ENCODE data around the gene CACNG5. TPM values are rescaled to one million over a fixed set of nuclear protein-coding genes. Genes with fewer than 3 reads are reported as not detected.
"Not testable (repeated sequence)": the region's sequence is repeated elsewhere in the genome, so short reads cannot be mapped to it uniquely, and the experiment has no call there.

Gene CACNG5
- total RNA-seq, 1 donor from 2014 or later = 0.52 TPM

DNA sequence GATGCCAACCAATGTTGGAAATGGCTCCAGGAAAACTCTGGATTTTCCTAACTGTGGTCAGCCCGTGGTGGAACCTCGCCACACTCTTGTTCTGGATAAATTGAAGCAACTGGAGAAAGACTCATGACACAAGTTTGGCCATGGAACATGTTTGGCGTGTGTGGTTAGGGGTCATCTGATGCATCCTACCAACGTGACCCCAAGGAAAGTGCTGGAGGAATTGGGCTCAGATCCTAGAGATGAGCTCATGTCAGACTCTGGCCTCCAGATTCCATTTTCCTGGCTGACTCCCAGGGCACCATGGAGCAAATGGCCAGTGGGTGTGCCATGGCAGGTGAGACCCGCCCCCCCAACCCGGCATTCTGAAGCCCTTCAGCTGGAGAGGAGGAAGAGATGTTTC is 58.5 kb downstream of the CACNG5 start:
- Histone ChIP-seq H3K9me3 (ENCODE audit: control insufficient read depth in 3 of 3, low read length in 3 of 3) (no peaks in the 10 kb centered on the region), H3K27ac (ENCODE audit: low read depth, low read length) (no peak overlapping the region), H3K4me1 (ENCODE audit: control insufficient read depth in 3 of 3, insufficient read depth in 3 of 3, low read length in 3 of 3) (peaks cover 0 to 10% (median 7%) of the 10 kb centered on the region in 3 donors), H3K4me3 (ENCODE audit: low read length in 3 of 3) (no peak overlapping the region), H3K9ac (ENCODE audit: low read depth in 1 of 3, low read length in 3 of 3) (no peak overlapping the region), H3K27me3 (ENCODE audit: control insufficient read depth in 3 of 3, insufficient read depth in 3 of 3, low read length in 3 of 3) (peaks cover 0 to 5% (median 0%) of the 10 kb centered on the region in 3 donors), H3K36me3 (ENCODE audit: control insufficient read depth in 3 of 3, insufficient read depth in 3 of 3, low read length in 3 of 3) (no peaks in the 10 kb centered on the region)

DNA sequence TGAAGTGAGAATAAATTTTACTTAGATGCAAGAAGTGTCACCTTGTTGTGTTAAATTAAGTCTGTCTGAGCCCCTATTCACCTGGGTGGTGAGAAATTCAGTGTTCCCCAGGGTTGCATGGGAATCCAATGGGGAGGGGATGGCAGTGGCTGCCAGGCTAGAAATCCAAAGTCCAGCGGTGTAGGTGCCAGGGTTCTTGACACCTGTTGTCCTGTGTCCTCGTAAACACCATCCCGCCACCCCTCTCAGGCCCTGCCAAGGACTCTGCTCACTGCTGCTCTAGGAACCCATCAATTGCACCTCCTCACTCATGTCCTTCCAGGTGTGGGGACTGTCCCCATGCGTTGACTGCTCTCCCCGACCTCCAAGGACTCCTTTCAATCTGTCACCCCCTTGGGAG is 58.9 kb downstream of the CACNG5 start:
- H3K9ac ChIP-seq (ENCODE audit: low read depth in 1 of 3, low read length in 3 of 3) = no peak overlapping the region
- no peak overlapping the region for H3K27ac ChIP-seq (ENCODE audit: low read depth, low read length)
- H3K36me3 ChIP-seq (ENCODE audit: control insufficient read depth in 3 of 3, insufficient read depth in 3 of 3, low read length in 3 of 3) = no peaks in the 10 kb centered on the region
- no peaks in the 10 kb centered on the region for H3K9me3 ChIP-seq (ENCODE audit: control insufficient read depth in 3 of 3, low read length in 3 of 3)
- peaks cover 0 to 6% (median 0%) of the 10 kb centered on the region in 3 donors for H3K27me3 ChIP-seq (ENCODE audit: control insufficient read depth in 3 of 3, insufficient read depth in 3 of 3, low read length in 3 of 3)
- peaks cover 0 to 10% (median 7%) of the 10 kb centered on the region in 3 donors for H3K4me1 ChIP-seq (ENCODE audit: control insufficient read depth in 3 of 3, insufficient read depth in 3 of 3, low read length in 3 of 3)
- no peak overlapping the region for H3K4me3 ChIP-seq (ENCODE audit: low read length in 3 of 3)

DNA sequence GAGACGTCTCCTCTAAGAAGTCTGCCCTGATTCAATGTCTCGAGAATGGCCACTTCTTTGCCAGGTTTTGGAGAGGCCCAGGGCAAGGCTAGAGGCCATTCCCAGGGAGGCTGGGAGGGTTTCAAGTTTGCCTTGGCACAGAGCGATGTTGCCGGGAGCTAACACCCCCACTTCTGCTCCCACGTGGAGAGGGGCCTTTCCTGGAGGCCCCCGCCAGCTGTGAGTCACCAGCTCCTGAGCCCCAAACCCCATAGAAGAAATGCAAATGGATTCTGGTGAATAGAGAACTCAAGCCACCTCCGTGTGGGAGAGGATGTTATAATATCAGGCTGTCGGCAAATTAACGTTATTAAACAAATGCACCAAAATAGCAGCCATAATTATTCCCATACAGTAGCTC is 62.2 kb downstream of the CACNG5 start:
- Histone ChIP-seq H3K4me1 (ENCODE audit: control insufficient read depth in 3 of 3, insufficient read depth in 3 of 3, low read length in 3 of 3) (peaks cover 0 to 10% (median 7%) of the 10 kb centered on the region in 3 donors), H3K27ac (ENCODE audit: low read depth, low read length) (no peak overlapping the region), H3K9me3 (ENCODE audit: control insufficient read depth in 3 of 3, low read length in 3 of 3) (no peaks in the 10 kb centered on the region), H3K27me3 (ENCODE audit: control insufficient read depth in 3 of 3, insufficient read depth in 3 of 3, low read length in 3 of 3) (peaks cover 0 to 6% (median 0%) of the 10 kb centered on the region in 3 donors), H3K36me3 (ENCODE audit: control insufficient read depth in 3 of 3, insufficient read depth in 3 of 3, low read length in 3 of 3) (no peaks in the 10 kb centered on the region), H3K9ac (ENCODE audit: low read depth in 1 of 3, low read length in 3 of 3) (no peak overlapping the region), H3K4me3 (ENCODE audit: low read length in 3 of 3) (no peak overlapping the region)

DNA sequence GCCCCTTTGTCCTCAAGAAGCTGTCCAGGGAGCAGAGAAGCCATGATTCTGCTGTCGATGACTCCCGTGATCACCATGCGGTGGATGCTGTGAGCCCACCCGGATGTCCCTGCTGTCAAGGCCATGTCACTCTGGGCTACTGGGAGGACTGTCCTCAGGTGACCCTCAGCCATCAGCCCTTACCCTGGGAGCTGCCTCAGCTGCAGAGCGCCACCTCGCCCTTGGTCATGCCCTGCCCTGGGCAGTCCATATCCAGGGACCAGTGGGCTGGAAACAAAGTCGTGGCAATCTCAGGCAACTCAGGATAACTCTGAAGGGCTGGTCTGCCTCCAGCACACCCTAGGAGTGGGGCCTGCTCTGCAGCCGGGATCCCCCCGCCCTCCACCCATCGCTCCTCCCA is 63.6 kb downstream of the CACNG5 start:
- Histone ChIP-seq H3K9me3 (ENCODE audit: control insufficient read depth in 3 of 3, low read length in 3 of 3) (no peaks in the 10 kb centered on the region), H3K36me3 (ENCODE audit: control insufficient read depth in 3 of 3, insufficient read depth in 3 of 3, low read length in 3 of 3) (no peaks in the 10 kb centered on the region), H3K4me1 (ENCODE audit: control insufficient read depth in 3 of 3, insufficient read depth in 3 of 3, low read length in 3 of 3) (peaks cover 0 to 5% (median 5%) of the 10 kb centered on the region in 3 donors), H3K9ac (ENCODE audit: low read depth in 1 of 3, low read length in 3 of 3) (no peak overlapping the region), H3K27ac (ENCODE audit: low read depth, low read length) (no peak overlapping the region), H3K4me3 (ENCODE audit: low read length in 3 of 3) (no peak overlapping the region), H3K27me3 (ENCODE audit: control insufficient read depth in 3 of 3, insufficient read depth in 3 of 3, low read length in 3 of 3) (peaks cover 0 to 6% (median 0%) of the 10 kb centered on the region in 3 donors)

DNA sequence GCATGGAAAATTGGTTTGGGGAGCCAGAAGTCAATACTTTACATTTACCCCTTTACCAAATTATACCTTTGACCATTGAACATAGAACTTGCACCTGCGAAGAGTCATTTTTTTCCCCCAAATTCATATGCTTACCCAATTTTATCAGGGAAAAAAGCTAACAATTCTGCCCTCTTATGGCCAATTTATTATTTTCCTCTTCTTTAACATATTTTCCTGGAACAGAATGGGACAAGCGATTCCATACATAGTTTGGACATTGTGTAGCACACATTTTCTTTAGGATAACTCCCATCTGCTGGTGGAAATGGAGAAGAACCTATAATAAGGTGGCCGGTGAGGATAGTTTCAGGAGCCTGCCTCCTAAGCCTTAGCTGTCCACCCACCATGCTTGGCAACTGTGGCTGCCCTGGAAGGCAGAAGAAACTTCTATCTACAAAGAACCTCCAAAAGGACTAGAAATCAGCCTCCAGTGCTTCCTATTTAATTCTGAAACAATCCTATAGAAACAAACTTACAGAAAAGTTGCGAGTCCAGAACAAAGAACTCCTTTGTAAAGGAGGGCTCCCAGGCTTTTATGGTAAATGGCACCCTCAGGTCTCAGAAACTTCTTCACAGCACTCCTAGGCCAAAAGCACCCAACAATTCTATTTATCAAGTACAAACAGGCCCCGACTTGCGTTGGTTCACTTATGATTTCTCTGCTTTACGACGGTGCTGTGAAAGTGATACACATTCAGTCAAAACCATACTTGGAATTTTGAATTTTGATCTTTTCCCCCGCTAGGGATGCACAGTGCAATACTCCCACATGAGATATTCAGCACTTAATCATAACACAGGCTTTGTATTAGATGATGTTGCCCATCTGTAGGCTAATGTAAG is 65.5 kb downstream of the CACNG5 start:
- Histone ChIP-seq H3K27me3 (ENCODE audit: control insufficient read depth in 3 of 3, insufficient read depth in 3 of 3, low read length in 3 of 3) (peaks cover 0 to 6% (median 6%) of the 10 kb centered on the region in 3 donors), H3K4me1 (ENCODE audit: control insufficient read depth in 3 of 3, insufficient read depth in 3 of 3, low read length in 3 of 3) (peaks cover 0 to 2% (median 0%) of the 10 kb centered on the region in 3 donors), H3K36me3 (ENCODE audit: control insufficient read depth in 3 of 3, insufficient read depth in 3 of 3, low read length in 3 of 3) (no peaks in the 10 kb centered on the region), H3K4me3 (ENCODE audit: low read length in 3 of 3) (no peak overlapping the region), H3K27ac (ENCODE audit: low read depth, low read length) (no peak overlapping the region), H3K9me3 (ENCODE audit: control insufficient read depth in 3 of 3, low read length in 3 of 3) (no peaks in the 10 kb centered on the region), H3K9ac (ENCODE audit: low read depth in 1 of 3, low read length in 3 of 3) (no peak overlapping the region)

DNA sequence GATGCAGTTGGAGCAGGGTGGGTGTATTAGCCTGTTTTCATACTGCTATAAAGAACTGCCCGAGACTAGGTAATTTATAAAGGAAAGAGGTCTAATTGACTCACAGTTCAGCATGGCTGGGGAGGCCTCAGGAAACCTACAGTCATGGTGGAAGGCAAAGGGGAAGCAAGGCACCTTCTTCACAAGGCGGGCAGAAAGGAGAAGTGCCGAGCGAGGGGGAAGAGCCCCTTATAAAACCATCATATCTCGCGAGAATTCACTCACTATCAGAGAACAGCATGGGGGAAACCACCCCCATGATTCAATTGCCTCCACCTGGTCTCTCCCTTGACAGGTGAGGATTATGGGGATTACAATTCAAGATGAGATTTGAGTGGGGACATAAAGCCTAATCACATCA is 68.4 kb downstream of the CACNG5 start:
- H3K4me1 ChIP-seq (ENCODE audit: control insufficient read depth in 3 of 3, insufficient read depth in 3 of 3, low read length in 3 of 3); H3K9me3 ChIP-seq (ENCODE audit: control insufficient read depth in 3 of 3, low read length in 3 of 3); H3K4me3 ChIP-seq (ENCODE audit: low read length in 3 of 3); H3K27ac ChIP-seq (ENCODE audit: low read depth, low read length); H3K9ac ChIP-seq (ENCODE audit: low read depth in 1 of 3, low read length in 3 of 3); H3K27me3 ChIP-seq (ENCODE audit: control insufficient read depth in 3 of 3, insufficient read depth in 3 of 3, low read length in 3 of 3); H3K36me3 ChIP-seq (ENCODE audit: control insufficient read depth in 3 of 3, insufficient read depth in 3 of 3, low read length in 3 of 3): not testable (repeated sequence)

DNA sequence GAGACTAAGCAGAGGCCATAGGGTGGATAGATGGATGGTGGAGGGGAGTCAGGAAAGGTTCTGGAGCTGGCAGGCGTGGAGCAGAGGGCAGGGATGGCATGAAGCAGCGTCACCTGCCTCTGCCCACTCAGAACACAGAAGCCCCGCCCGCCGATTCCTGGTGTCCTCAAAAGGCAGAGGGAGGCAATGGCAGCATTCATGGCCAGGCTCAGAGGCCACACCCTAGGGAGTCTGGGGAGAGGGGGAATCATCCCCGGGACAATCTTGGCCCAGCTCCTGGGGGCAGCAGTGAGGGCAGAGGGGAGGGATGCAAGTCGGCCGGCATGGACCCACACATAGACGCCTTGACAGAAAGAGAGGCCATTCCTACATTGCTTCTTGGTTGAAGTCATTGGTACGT is 68.9 kb downstream of the CACNG5 start:
- no peak overlapping the region for H3K4me3 ChIP-seq (ENCODE audit: low read length in 3 of 3)
- no peaks in the 10 kb centered on the region for H3K9me3 ChIP-seq (ENCODE audit: control insufficient read depth in 3 of 3, low read length in 3 of 3)
- peaks cover 0 to 6% (median 0%) of the 10 kb centered on the region in 3 donors for H3K27me3 ChIP-seq (ENCODE audit: control insufficient read depth in 3 of 3, insufficient read depth in 3 of 3, low read length in 3 of 3)
- H3K36me3 ChIP-seq (ENCODE audit: control insufficient read depth in 3 of 3, insufficient read depth in 3 of 3, low read length in 3 of 3) = no peaks in the 10 kb centered on the region
- no peak overlapping the region for H3K27ac ChIP-seq (ENCODE audit: low read depth, low read length)
- H3K9ac ChIP-seq (ENCODE audit: low read depth in 1 of 3, low read length in 3 of 3) = no peak overlapping the region
- H3K4me1 ChIP-seq (ENCODE audit: control insufficient read depth in 3 of 3, insufficient read depth in 3 of 3, low read length in 3 of 3) = peaks cover 0 to 2% (median 0%) of the 10 kb centered on the region in 3 donors

DNA sequence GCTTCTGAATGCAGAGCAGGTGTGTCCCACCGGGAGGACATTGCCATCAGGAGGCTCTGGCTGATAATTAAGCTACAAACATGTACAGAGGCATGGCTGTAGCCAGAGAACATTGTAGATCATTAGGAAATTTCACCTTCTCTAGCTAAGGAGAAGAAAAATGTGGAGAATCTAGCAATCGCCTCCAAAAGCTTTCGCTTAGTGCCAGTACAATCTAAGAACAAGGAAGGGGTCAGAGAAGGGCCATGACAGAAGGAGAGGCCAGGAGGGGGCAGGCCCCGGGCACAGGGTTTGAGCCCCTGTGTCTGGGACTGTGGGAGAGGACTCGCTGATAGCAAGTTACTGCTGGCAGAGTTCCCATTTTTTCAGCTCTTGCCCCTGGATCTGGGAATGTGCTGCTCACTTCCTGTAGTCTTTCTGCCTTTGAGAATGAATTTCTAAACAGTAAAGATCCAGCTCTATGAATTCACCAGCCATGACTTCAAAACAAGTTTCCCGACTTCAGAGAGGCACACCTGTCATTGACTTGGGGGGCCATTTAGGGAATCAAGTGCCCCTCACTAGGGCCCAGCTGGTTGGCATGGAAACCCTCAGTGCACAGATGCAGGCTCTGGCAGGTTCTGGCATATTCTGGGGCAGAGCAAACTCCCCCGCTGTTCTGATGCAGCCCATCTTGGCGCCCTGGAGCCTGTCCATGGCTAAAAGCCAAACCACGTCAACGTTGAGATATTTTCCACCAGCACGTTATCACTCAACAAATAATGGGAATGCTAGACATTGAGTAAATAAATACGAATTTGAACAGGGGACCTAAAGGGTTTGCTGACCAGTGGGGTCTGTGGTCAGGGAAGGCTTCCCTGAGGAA is 70.1 kb downstream of the CACNG5 start:
- H3K9ac ChIP-seq (ENCODE audit: low read depth in 1 of 3, low read length in 3 of 3) = no peak overlapping the region
- H3K36me3 ChIP-seq (ENCODE audit: control insufficient read depth in 3 of 3, insufficient read depth in 3 of 3, low read length in 3 of 3) = no peaks in the 10 kb centered on the region
- peaks cover 0 to 6% (median 0%) of the 10 kb centered on the region in 3 donors for H3K27me3 ChIP-seq (ENCODE audit: control insufficient read depth in 3 of 3, insufficient read depth in 3 of 3, low read length in 3 of 3)
- peaks cover 0 to 2% (median 0%) of the 10 kb centered on the region in 3 donors for H3K4me1 ChIP-seq (ENCODE audit: control insufficient read depth in 3 of 3, insufficient read depth in 3 of 3, low read length in 3 of 3)
- H3K4me3 ChIP-seq (ENCODE audit: low read length in 3 of 3) = no peak overlapping the region
- H3K9me3 ChIP-seq (ENCODE audit: control insufficient read depth in 3 of 3, low read length in 3 of 3) = no peaks in the 10 kb centered on the region
- H3K27ac ChIP-seq (ENCODE audit: low read depth, low read length) = no peak overlapping the region

DNA sequence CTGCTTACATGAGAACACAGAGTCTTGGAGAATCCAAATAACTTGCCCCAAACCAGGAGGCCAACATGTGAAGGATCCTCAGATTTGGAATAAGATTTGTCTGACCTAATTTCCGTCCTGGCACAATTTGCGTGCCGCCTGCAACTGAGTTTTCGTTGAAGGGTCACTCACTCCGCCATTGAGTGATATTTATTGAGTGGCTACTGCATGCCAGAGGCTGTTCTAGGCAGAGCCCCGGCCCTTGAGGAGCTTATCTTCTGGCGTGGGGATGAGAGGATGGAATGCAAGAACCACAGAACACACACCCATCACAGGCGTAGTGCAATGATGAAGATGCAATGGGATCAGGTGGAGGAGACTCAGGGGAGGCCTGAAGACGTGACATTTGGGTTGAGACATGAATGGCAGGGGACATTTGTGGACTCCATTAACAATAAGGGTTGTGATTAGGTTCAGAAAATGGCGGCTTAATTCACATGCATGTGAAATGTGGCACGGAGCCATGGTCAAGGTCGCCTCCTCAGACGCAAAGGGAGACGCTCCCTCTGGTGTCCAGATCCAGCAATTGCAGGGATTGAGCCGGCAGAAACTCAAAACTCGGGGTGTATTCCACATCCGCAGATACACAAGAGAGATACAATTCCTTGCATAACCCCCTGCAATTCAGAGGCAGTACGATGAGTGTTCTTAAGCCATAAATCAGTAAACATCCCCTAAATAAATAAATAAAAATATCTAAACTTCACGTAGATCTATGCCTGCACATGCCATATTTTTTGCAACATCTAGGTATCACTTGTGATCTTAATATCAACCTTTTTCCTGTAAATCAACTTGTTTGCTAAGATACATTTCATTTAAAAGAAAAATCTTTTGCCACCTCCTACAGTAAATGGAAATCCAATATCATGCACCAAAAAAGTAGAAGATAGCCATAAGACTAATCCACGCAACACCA is 71.7 kb downstream of the CACNG5 start:
- H3K27ac ChIP-seq (ENCODE audit: low read depth, low read length) = no peak overlapping the region
- H3K9me3 ChIP-seq (ENCODE audit: control insufficient read depth in 3 of 3, low read length in 3 of 3) = no peaks in the 10 kb centered on the region
- no peaks in the 10 kb centered on the region for H3K36me3 ChIP-seq (ENCODE audit: control insufficient read depth in 3 of 3, insufficient read depth in 3 of 3, low read length in 3 of 3)
- peaks cover 0 to 2% (median 0%) of the 10 kb centered on the region in 3 donors for H3K4me1 ChIP-seq (ENCODE audit: control insufficient read depth in 3 of 3, insufficient read depth in 3 of 3, low read length in 3 of 3)
- H3K27me3 ChIP-seq (ENCODE audit: control insufficient read depth in 3 of 3, insufficient read depth in 3 of 3, low read length in 3 of 3) = peaks cover 0 to 9% (median 0%) of the 10 kb centered on the region in 3 donors
- no peak overlapping the region for H3K4me3 ChIP-seq (ENCODE audit: low read length in 3 of 3)
- H3K9ac ChIP-seq (ENCODE audit: low read depth in 1 of 3, low read length in 3 of 3) = no peak overlapping the region

Measured in skeletal muscle tissue (tissue), 4 donors.